Subcutaneous adipose tissue (tissue), 4 donors: Measurements from ENCODE around the gene HOXD8. TPM values are rescaled to one million over a fixed set of nuclear protein-coding genes. Genes with fewer than 3 reads are reported as not detected.

Experiments
- total RNA-seq, 4 donors: library from RNA; depleted of rRNA; stranded (reverse); fragments of >200 nt; gene quantifications; one replicate each; pipeline ENCODE4 v1.1.0, GENCODE V29; 2016
- TF ChIP-seq, protein P1 (sequence below): fragments of 450-650 bp; IDR thresholded peaks from one replicate; pipeline ENCODE4 v1.5.1; 2016; ENCODE audit warnings: low read depth, mild to moderate bottlenecking, control low read depth, antibody characterized with exemption, moderate library complexity

HOXD8 gene
- total RNA-seq, result 10 to 100 TPM in 3 of 4 donors, 1 to 10 TPM in 1; 8.0 to 24.5 (median 14.4) TPM

DNA sequence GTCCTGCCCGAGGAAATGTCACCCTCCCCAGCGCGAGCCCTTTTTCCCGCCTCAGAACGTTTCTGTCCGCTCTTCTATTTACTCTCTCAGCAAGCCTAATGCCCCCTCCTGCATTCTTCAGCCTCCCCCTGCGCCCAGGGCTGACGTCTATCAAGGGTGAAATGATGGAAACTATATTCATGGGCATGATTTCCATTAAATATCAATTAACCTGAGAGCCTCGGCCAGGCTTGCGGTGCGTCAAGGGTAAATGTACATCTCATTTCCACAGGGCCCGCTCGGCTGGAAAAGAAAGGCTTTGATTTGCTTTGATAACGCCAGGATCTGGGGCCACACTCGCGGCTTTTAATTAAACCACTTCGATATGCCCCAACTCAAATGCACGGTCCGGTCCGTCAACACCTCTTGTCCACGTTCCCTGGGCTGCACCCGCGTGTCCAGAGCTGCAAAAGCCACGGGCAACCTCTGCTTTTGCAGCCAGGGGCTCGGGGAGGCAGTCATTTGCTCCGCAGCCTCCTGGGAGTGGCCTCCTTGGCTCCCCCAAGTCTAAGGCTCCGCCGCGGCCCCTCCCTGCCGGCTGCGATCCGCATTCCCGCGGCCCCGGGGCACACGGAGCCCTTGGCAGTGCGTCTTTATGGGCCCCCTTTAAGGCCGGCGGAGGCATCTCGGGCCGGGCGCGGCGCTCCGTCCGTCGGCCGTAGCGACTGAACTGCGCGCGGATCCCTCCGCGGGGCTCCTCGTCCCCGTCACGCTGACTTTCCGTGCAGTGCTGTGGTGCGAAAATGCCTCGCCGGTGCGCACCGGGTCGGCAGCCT, at the start of gene HOXD8:
HOXD8 (plus strand) TSS at position 724 of the 815 bp plus-strand sequence. CDS start 662 bp downstream, outside the sequence.
- TF ChIP-seq, protein P1, sequence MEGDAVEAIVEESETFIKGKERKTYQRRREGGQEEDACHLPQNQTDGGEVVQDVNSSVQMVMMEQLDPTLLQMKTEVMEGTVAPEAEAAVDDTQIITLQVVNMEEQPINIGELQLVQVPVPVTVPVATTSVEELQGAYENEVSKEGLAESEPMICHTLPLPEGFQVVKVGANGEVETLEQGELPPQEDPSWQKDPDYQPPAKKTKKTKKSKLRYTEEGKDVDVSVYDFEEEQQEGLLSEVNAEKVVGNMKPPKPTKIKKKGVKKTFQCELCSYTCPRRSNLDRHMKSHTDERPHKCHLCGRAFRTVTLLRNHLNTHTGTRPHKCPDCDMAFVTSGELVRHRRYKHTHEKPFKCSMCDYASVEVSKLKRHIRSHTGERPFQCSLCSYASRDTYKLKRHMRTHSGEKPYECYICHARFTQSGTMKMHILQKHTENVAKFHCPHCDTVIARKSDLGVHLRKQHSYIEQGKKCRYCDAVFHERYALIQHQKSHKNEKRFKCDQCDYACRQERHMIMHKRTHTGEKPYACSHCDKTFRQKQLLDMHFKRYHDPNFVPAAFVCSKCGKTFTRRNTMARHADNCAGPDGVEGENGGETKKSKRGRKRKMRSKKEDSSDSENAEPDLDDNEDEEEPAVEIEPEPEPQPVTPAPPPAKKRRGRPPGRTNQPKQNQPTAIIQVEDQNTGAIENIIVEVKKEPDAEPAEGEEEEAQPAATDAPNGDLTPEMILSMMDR, result no peak

DNA sequence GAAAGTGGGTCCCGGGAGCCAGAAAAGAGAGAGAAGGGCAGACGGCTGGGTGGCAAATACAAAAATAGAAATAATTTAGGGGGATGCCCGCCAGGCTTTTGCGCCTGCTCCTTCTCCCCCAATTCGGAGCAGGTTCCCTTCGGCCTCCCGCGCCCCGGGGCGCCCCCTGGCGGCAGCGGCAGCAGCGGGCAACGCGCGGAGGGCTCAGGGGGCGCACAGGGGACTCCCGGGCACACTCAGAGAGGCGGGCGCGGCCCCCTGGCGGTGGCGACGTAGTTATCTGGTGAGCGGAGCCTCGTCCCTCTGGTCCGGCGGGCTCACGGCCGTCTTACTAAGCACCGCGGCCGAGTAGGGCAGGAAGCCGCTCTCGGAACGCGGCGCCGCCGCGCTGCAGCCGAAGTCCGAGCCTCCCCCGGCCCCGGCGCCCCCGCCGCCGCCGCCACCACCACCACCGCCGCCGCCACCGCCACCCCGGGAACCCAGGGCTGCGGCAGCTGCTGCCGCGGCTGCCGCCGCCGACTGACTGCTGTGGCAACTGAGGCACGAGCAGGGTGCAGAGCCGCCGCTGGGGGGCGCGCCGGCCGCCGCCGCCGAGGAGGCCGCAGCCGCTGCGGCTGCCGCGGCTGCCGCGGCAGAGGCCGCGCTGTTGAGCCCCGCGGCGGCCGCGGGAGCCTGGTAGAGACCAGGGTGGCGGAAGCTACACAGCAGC, 49.5 kb upstream of the HOXD8 start:
- TF ChIP-seq, protein P1, result no peak

DNA sequence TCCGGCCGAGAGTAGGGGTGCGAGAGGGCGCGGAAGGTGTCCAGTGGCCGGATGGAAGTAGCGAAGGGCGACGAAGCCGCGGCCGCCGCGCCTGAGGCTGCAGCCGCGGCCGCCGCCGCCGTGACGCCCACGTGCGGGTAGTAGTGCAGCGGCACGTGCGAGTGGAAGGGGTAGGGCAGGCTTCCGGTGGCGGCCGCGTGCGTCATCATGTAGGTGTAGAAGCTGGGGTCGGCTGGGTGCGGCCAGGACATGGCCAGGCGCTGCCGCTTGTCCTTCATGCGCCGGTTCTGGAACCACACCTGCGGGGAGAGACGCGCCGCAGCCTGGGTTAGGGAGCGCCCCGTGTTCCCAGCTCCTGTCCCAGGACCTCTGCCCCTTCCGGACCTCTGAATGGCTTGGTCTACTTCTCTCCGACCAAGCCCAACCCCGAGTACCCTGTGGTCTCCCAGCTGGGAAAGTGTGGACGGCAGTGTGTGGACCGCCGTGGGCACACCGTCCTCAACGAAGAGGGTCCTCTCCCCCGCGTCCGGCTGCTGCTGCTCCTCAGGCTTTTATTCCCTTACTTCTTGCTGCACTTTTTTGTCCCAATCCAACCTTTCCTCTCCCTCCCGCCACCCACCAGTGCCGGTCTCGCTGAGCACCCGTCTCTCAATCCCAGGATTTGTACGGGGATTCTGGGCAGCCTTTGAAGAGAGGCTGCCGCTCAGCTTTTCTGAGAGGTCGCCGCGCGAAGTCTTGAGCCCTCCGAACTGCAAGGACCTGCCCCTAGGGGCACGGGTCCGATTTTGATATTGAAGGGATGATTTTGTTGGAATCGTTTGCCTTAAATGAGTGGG, 48.7 kb upstream of the HOXD8 start:
- TF ChIP-seq, protein P1, result no peak

DNA sequence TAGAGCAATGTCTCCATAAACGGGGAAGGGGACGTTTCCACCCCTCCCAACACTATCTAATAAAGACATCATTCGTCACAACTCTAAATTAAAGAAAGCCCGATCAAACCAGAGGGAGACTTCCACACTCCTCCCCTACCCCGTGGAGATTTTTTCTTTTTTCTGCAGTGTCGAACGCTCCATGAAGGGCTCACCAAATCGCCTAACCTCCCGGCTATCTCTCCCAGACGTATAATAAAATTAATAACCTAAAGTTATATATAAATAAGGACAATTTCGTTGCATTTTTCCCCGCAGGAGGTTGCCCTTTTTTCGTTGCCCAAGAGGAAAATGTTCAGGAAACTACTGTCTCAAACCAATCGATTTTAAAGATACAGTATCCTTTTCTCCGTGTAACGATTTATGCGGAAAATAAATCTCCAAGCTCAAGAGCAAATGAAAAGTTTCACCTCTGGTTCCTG, 48.1 kb upstream of the HOXD8 start:
- TF ChIP-seq, protein P1, result no peak

DNA sequence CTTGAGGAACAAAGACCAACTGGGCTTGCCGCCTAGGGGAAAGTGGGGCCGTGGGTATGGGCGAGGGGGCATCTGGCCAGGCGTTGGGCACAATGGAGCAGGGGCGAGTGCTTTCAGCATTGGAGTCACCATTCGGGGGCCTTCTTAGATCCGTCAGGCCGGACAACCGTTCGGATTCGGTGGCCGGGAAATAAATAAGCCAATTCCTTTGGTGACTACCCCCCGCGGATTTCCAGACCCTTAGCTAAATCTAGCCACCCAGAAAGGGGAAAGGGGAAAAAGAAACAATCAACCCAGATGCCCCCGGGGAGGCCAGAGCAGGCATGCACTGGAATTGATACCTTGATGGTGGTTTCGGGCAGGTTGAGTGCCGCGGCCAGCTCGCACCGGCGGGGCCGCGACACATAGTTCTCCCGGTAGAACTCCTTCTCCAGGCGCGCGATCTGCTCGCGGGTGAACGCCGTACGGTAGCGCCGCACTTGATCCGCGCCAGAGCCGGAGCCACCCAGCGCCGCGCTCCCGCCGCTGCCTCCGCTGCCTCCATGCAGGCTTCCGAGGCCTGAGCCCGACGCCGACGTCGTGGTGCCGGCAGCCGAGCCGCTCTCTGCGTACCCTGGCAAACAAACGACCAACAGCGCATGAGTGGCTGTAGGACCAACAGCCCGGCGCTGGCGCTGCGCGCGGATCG, 47.5 kb upstream of the HOXD8 start:
- TF ChIP-seq, protein P1, result no peak

DNA sequence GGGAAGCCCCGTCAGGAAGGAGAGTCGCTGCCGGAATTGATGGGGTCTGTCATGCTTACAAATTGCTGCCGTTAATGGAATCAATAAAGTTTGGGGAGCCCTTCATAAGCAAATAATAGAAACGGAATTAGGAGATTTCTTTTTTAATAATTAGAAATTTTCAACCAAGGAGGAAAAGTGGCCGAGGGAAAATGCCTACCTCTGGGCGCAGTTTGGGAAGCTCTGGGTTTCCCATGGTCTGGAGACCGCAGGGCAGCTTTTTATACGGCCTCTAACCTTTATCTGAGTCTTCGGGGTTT, 47.0 kb upstream of the HOXD8 start:
- TF ChIP-seq, protein P1, result no peak
